Astrocyte of the cerebellum (primary cell): ENCODE results near the gene RIC8A.
"Not testable (repeated sequence)": the region's sequence is repeated elsewhere in the genome, so short reads cannot be mapped to it uniquely, and the experiment has no call there.

ENCODE experiments used
- DNase-seq: peaks from one replicate; pipeline ENCODE4 v3.0.0-alpha.2; 2011; ENCODE audit warnings: low read depth
- H3K4me3 ChIP-seq: 2 replicates; pipeline ENCODE4 v1.5.1; 2011; ENCODE audit warnings: mild to moderate bottlenecking, low read depth, low read length, moderate library complexity
- in situ Hi-C: cut with HindIII; loops from 2 replicates; pipeline ENCODE4 v1.10.0; 2017; ENCODE audit warnings: low sequenced_read_pairs
- TF ChIP-seq, protein P1 (sequence below): IDR thresholded peaks from 2 replicates; pipeline ENCODE4 v1.5.1; 2012; ENCODE audit warnings: low read length, low read depth, moderate library complexity, mild to moderate bottlenecking; ENCODE audit errors: missing control alignments

The RIC8A gene

DNA sequence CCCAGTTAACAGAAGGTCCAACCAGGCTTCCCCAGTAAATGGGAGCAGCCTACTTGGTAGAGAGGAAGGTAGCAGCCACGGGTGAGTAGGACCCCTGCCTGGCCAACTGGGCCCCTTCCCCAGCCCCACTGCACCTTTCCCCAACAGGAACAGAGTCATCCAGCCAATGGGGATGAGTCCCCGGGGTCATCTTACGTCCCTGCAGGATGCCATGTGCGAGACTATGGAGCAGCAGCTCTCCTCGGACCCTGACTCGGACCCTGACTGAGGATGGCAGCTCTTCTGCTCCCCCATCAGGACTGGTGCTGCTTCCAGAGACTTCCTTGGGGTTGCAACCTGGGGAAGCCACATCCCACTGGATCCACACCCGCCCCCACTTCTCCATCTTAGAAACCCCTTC, 6.6 kb downstream of the RIC8A start:
- in situ Hi-C loops = no loop called here
- TF ChIP-seq, protein P1, sequence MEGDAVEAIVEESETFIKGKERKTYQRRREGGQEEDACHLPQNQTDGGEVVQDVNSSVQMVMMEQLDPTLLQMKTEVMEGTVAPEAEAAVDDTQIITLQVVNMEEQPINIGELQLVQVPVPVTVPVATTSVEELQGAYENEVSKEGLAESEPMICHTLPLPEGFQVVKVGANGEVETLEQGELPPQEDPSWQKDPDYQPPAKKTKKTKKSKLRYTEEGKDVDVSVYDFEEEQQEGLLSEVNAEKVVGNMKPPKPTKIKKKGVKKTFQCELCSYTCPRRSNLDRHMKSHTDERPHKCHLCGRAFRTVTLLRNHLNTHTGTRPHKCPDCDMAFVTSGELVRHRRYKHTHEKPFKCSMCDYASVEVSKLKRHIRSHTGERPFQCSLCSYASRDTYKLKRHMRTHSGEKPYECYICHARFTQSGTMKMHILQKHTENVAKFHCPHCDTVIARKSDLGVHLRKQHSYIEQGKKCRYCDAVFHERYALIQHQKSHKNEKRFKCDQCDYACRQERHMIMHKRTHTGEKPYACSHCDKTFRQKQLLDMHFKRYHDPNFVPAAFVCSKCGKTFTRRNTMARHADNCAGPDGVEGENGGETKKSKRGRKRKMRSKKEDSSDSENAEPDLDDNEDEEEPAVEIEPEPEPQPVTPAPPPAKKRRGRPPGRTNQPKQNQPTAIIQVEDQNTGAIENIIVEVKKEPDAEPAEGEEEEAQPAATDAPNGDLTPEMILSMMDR = no peak

DNA sequence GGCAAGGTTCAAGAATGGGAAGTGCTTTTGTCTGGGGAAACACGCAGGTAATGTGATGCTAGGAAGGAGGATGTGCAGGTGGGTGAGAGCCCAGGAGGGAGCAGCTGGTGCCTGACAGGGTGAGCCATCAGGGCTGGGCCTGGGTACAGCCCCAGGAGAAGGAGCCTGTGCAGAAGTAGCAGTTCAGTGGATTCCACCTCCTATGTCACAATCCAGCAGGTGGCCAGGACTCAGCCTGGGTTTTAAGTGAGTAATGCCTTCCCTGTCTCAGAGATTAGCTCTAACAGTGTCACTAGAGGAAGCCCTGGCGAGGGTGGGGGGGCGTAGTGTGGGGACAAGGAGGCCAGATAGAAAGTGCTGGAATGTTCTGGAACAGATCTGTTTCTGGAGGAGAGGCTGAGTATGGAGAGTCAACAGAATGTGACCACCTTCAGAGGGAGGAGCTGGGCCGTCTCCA, 8.1 kb downstream of the RIC8A start:
- no peak for DNase-seq
- TF ChIP-seq, protein P1 = no peak
- in situ Hi-C loops = no loop called here
- no peak overlapping the region for H3K4me3 ChIP-seq

More for the DNA sequence above, 6.6 kb downstream of the RIC8A start:
- DNase-seq = no peak
- H3K4me3 ChIP-seq = no peak overlapping the region

DNA sequence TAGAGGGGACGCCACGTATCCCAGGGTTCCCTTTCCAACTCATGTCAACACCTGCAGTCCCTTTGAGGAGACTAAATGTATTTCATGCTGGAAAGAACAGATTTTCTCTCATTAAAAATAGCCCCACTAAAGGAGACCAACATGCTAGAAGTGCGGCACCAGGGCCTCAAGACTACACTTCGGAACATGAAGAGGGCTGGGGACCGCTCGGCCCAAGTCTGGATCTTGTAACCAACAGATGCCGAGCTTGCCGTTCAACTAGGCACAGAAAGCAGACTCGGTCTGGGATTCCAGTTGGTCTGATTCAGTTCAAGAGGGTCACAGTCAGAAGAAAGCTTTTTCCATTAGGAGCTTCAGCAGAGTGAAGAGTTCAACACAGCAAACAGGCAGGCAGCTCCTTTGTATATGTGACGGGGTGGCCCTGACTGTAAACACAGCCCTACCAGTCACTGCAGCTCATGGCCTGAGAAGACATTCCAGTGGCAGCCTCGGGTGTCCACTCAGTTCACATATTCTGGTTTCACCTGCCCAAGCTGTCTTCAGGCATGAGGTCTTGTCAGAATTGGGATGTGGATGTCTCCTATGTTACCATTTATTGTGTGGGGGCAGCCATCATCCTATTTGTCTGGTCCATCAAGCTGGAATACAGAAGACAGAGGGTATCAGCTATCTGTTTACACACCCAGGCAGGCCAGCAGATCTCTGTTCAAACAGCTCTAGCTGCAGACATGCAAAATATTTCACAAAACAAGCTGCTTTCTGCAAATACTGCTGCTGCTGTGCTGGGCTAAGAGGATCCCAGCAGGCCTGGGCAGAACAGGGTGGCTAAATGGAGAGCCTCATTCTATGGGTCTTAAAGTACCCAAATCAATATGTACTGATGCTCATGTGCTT, 8.8 kb downstream of the RIC8A start:
- DNase-seq = no peak
- no peak overlapping the region for H3K4me3 ChIP-seq
- in situ Hi-C loops = no loop called here
- TF ChIP-seq, protein P1 = no peak

DNA sequence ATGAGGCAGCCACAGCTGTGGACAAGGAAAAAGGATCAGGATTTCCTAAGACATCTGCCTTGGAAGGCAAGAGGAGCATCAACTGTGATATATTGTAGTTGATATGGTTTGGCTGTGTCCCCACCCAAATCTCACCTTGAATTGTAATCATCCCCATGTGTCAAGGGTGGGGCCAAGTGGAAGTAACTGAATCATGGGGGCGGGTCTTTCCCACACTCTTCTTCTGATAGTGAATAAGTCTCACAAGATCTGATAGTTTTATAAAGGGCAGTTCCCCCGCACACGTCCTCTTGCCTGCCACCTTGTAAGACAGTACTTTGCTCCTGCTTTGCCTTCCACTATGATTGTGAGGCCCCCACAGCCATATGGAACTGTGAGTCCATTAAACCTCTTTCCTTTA, 10.2 kb downstream of the RIC8A start:
- in situ Hi-C loops = no loop called here
- TF ChIP-seq, protein P1 = no peak
- no peak overlapping the region for H3K4me3 ChIP-seq
- DNase-seq = no peak

DNA sequence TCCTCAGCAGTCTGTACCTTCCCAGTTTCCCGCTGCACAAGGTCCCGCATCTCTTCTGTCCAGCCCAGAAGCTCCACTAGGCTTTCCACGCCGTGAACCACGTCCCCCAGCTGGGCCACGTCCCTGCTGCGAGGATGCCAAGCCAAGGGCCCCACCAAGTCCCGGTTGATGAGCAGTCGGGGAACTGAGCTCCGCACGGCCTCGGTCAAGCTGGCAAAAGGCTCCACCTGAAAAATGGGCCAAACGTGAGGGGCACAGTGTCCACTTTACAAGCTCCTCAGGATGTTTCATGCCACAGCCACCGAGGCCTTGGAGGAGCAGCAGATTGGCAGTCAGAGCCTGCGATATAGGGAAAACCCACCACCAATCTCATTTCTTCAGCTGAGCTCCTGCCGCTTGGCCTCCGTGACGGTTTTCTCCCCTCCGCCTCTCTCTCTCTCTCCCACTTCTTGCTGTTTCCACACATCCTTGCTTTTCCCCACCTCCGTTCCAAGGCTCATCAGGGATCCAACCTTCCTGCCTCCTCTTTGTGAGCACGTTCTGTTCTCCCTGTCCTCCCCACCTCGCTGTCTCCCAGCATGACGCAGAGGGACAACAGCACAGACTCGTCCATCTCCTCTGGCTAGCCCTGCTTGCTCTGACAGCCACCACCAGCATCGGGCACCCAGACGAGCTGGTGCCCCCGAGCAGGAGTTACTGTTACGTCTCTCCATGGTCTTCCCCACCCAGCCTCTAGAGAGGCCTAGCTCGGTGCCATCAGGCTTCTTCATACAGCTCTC, 11.5 kb downstream of the RIC8A start:
- H3K4me3 ChIP-seq = no peak overlapping the region
- no peak for DNase-seq
- in situ Hi-C loops = no loop called here
- TF ChIP-seq, protein P1 = no peak

DNA sequence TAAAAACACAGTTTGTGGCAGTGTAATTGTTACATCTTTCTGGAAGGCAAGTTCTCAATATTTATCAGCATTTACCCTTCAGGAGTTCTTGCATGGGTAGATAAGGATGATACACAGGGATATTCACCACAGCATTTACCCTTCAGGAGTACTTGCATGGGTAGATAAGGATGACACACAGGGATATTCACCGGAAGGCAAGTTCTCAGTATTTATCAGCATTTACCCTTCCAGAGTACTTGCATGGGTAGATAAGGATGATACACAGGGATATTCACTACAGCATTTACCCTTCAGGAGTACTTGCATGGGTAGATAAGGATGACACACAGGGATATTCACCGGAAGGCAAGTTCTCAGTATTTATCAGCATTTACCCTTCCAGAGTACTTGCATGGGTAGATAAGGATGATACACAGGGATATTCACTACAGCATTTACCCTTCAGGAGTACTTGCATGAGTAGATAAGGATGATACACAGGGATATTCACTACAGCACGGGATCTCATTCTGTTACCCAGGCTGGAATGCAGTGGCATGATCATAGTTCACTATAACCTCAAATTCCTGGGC, 13.2 kb downstream of the RIC8A start:
- in situ Hi-C loops, DNase-seq: not testable (repeated sequence)

More for the DNA sequence above, 13.2 kb downstream of the RIC8A start:
- not testable (repeated sequence) for H3K4me3 ChIP-seq
